Upper lobe of right lung (tissue), 1 donor: Measurements from ENCODE around the gene CFL2. TPM values are rescaled to one million over a fixed set of nuclear protein-coding genes. Genes with fewer than 3 reads are reported as not detected.
A peak's percentile ranks its signal among the peaks of the same experiment; 100 is the strongest.

Experiments used
- ATAC-seq: fragments of 200-7000 bp; cut with Tn5 transposase; one replicate; pipeline ENCODE4 v1.9.1; 2020; ENCODE audit warnings: mild to moderate bottlenecking, moderate library complexity
- DNase-seq: peaks from one replicate; pipeline ENCODE4 v3.0.0-alpha.2; 2020
- H3K27ac ChIP-seq: fragments of 200-600 bp; one replicate; pipeline ENCODE4 v1.8.0; 2022
- H3K27me3 ChIP-seq: fragments of 200-600 bp; one replicate; pipeline ENCODE4 v1.8.0; 2022; ENCODE audit warnings: mild to moderate bottlenecking
- H3K36me3 ChIP-seq: fragments of 200-600 bp; one replicate; pipeline ENCODE4 v1.8.0; 2022
- H3K4me1 ChIP-seq: fragments of 200-600 bp; one replicate; pipeline ENCODE4 v1.8.0; 2022
- H3K4me3 ChIP-seq: fragments of 200-600 bp; one replicate; pipeline ENCODE4 v1.8.0; 2022; ENCODE audit warnings: mild to moderate bottlenecking
- H3K9me3 ChIP-seq: fragments of 200-600 bp; one replicate; pipeline ENCODE4 v1.8.0; 2022
- CTCF ChIP-seq: fragments of 200-600 bp; IDR thresholded peaks from one replicate; pipeline ENCODE4 v1.8.0; 2022; ENCODE audit warnings: antibody characterized with exemption
- intact Hi-C: fragments of 100-400 bp; cut with DNase I; formaldehyde crosslinking; loops from one replicate; pipeline ENCODE4 v1.11.0; 2022
- total RNA-seq: library from RNA; stranded (reverse); fragmentation: NEBNext Ultra II Directional; extraction: Animal tissue kit (Norgen Biotek cat#: 25700); gene quantifications from one replicate; pipeline ENCODE4 v1.2.1, GENCODE V29; 2021
- donor health status: DM: no; HTN: yes; CAD: no; lungs with severe emphysema.

CFL2 gene
- total RNA-seq, 1 donor from 2014 or later = 56.5 TPM

- no peak for TF ChIP-seq CTCF
- intact Hi-C loops = no loop called here
- DNase-seq (peak; percentile 72), ATAC-seq (peak; percentile 54)
- H3K9me3 ChIP-seq = no peaks in the 10 kb centered on the region
- peaks cover 13% of the 10 kb centered on the region for H3K4me1 ChIP-seq
- H3K27ac ChIP-seq = peak overlapping the region; percentile 95
- peaks cover 14% of the 10 kb centered on the region for H3K36me3 ChIP-seq
- H3K27me3 ChIP-seq = no peaks in the 10 kb centered on the region
- H3K4me3 ChIP-seq = peak overlapping the region; percentile 85
Observed at GRCh38 chr14:34713681-34714319, 593 bp downstream of the CFL2 start.

GRCh38 chr14:34713122-34713680 lies 1.2 kb downstream of the CFL2 start:
- ATAC-seq (no peak), DNase-seq (no peak)
- peaks cover 13% of the 10 kb centered on the region for H3K4me1 ChIP-seq
- no peak for TF ChIP-seq CTCF
- H3K4me3 ChIP-seq = peak overlapping the region; percentile 85
- H3K27me3 ChIP-seq = no peaks in the 10 kb centered on the region
- no peaks in the 10 kb centered on the region for H3K9me3 ChIP-seq
- peak overlapping the region; percentile 95 for H3K27ac ChIP-seq
- peaks cover 14% of the 10 kb centered on the region for H3K36me3 ChIP-seq
- intact Hi-C loops = no loop called here

- TF ChIP-seq CTCF = no peak
- DNase-seq = no peak
- peaks cover 13% of the 10 kb centered on the region for H3K4me1 ChIP-seq
- no peak overlapping the region for H3K27ac ChIP-seq
- no peak for ATAC-seq
- intact Hi-C loops = no loop called here
- peaks cover 14% of the 10 kb centered on the region for H3K36me3 ChIP-seq
- H3K27me3 ChIP-seq = no peaks in the 10 kb centered on the region
- H3K4me3 ChIP-seq = no peak overlapping the region
- H3K9me3 ChIP-seq = no peaks in the 10 kb centered on the region
Observed at GRCh38 chr14:34711796-34712712, 2.3 kb downstream of the CFL2 start.

GRCh38 chr14:34711169-34711568 lies 3.2 kb downstream of the CFL2 start:
- no peak for ATAC-seq
- H3K9me3 ChIP-seq = no peaks in the 10 kb centered on the region
- H3K27me3 ChIP-seq = no peaks in the 10 kb centered on the region
- H3K36me3 ChIP-seq = peaks cover 14% of the 10 kb centered on the region
- H3K27ac ChIP-seq = no peak overlapping the region
- intact Hi-C loops = no loop called here
- no peak for DNase-seq
- no peak for TF ChIP-seq CTCF
- peaks cover 13% of the 10 kb centered on the region for H3K4me1 ChIP-seq
- no peak overlapping the region for H3K4me3 ChIP-seq

GRCh38 chr14:34710744-34711143 lies 3.6 kb downstream of the CFL2 start:
- H3K27ac ChIP-seq = no peak overlapping the region
- TF ChIP-seq CTCF = no peak
- ATAC-seq = no peak
- peaks cover 14% of the 10 kb centered on the region for H3K36me3 ChIP-seq
- intact Hi-C loops = no loop called here
- H3K9me3 ChIP-seq = no peaks in the 10 kb centered on the region
- H3K4me3 ChIP-seq = no peak overlapping the region
- H3K4me1 ChIP-seq = peaks cover 13% of the 10 kb centered on the region
- H3K27me3 ChIP-seq = no peaks in the 10 kb centered on the region
- DNase-seq = no peak
